Prostate gland (tissue), 2 donors: ENCODE measurements around the gene SLC10A7.

Experiments
- CTCF ChIP-seq, 4 experiments: fragments of 200-600 bp in 2 of 4; fragments of 450-650 bp in 2 of 4; sonication (generic) in 2 of 4; IDR thresholded peaks; 1 replicate in 3 of 4; 2 replicates in 1 of 4; pipeline ENCODE4 v1.5.1; 2016 to 2019; ENCODE audit warnings: antibody characterized with exemption in 4 of 4, mild to moderate bottlenecking in 2 of 4, moderate library complexity in 2 of 4
- POLR2A ChIP-seq: fragments of 450-650 bp; IDR thresholded peaks from one replicate; pipeline ENCODE4 v1.6.1; 2016; ENCODE audit warnings: antibody characterized with exemption, mild to moderate bottlenecking

DNA sequence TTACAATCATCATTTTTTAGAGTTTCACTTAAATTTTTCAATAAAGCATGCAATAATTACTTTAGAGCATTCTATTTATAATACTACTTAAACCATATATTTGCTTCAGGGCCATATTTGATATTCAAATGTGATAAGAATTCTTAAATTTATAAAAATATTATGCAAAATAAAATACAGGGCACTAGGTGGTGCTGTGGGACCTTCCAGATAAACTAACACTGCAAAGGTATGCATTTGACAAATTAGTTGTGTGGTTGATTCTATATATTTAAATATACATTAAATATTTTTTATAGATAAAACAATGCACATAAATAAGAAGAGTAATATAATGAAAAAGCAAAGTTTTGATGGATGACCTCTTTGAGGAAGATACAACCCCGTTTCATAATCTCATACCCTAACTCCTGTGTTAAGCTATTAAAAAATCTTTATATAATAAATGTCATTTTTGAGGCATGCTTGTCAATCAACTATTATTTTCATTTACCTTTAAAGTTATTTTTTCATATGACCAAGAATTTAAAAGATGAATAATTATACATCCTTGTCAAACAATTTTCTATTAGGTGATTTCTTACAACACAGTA, 179.0 kb downstream of the SLC10A7 start:
- TF ChIP-seq CTCF (IDR thresholded peaks at IDR 0.05), result peak in 3 of 4 experiments; percentile 40 to 62 (median 55)
- no peak for TF ChIP-seq POLR2A
